Kidney (tissue), 14 donors: ENCODE data around the gene BPIFA2. TPM values are rescaled to one million over a fixed set of nuclear protein-coding genes. Genes with fewer than 3 reads are reported as not detected.

Source experiments
- DNase-seq, 5 donors: peaks; one replicate each; pipeline ENCODE4 v3.0.0-alpha.2; 2013 to 2020
- FAIRE-seq: peaks from 2 replicates; lab custom pipeline; 2012; peaks lifted over from hg19 to GRCh38; lab: Jason Lieb, UNC
- H3K27ac ChIP-seq, 2 donors: one replicate each; pipeline ENCODE4 v1.7.0; 2013; ENCODE audit warnings: low read depth in 2 of 2, low read length in 2 of 2, inconsistent platforms in 1 of 2
- H3K27me3 ChIP-seq: one replicate; pipeline ENCODE4 v1.7.1; 2013; ENCODE audit warnings: low read length, inconsistent platforms; ENCODE audit not compliant: control insufficient read depth, insufficient read depth
- H3K36me3 ChIP-seq, 3 donors: one replicate each; pipeline versions ENCODE4 v1.7.0 to v1.7.1; 2013; ENCODE audit warnings: low read length in 3 of 3, control low read depth in 1 of 3, inconsistent platforms in 1 of 3; ENCODE audit not compliant: insufficient read depth in 3 of 3, control insufficient read depth in 2 of 3
- H3K4me1 ChIP-seq, 3 donors: one replicate each; pipeline versions ENCODE4 v1.7.0 to v1.7.1; 2013; ENCODE audit warnings: low read length in 3 of 3, inconsistent platforms in 1 of 3, low read depth in 1 of 3; ENCODE audit not compliant: control insufficient read depth in 2 of 3, insufficient read depth in 2 of 3
- H3K4me3 ChIP-seq, 3 donors: one replicate each; pipeline versions ENCODE4 v1.7.0 to v1.8.1; 2013; ENCODE audit warnings: low read length in 3 of 3, control low read depth in 1 of 3, inconsistent platforms in 1 of 3
- H3K9ac ChIP-seq, 3 donors: one replicate each; pipeline versions ENCODE4 v1.7.0 to v1.7.1; 2013; ENCODE audit warnings: low read length in 3 of 3, control low read depth in 1 of 3, inconsistent platforms in 1 of 3
- H3K9me3 ChIP-seq, 3 donors: one replicate each; pipeline versions ENCODE4 v1.7.0 to v1.7.1; 2013; ENCODE audit warnings: low read length in 3 of 3, control low read depth in 1 of 3, inconsistent platforms in 1 of 3; ENCODE audit not compliant: control insufficient read depth in 2 of 3, insufficient read depth in 1 of 3
- intact Hi-C: fragments of 100-400 bp; cut with DNase I; formaldehyde crosslinking; loops from one replicate; pipeline ENCODE4 v1.11.1; 2022
- polyA plus RNA-seq: library from polyadenylated mRNA; stranded (reverse); fragments of 350-450 nt; fragmentation: Illumina TruSeq; extraction: RNeasy Lipid Tissue Mini Kit (QIAGEN cat#74804); gene quantifications from one replicate; pipeline ENCODE4 v1.2.3, GENCODE V29; 2014; ENCODE audit warnings: low read depth, low replicate concordance; ENCODE audit not compliant: insufficient read depth
- total RNA-seq: library from RNA; stranded (reverse); fragmentation: NEBNext Ultra II Directional; extraction: Animal tissue kit (Norgen Biotek cat#: 25700); gene quantifications from one replicate; pipeline ENCODE4 v1.2.1, GENCODE V29; 2021
- TF ChIP-seq, protein P1 (sequence below): IDR thresholded peaks from 3 replicates; pipeline ENCODE4 v1.5.1; 2012; ENCODE audit warnings: mild to moderate bottlenecking, moderate library complexity, borderline replicate concordance; ENCODE audit not compliant: insufficient read depth; ENCODE audit errors: extremely low read depth
- donor health status: control.
- donor health status: control.
- donor health status: control.
- donor health status: control.
- donor health status: control.
- donor health status: DM: yes; HTN: yes; CAD: no.
- donor health status: Normal renal cell carcinoma (clear cell type).

Gene BPIFA2
- total and polyA plus RNA-seq, 2 donors from 2014 or later, result 0.54 TPM; not detected in 1

DNA sequence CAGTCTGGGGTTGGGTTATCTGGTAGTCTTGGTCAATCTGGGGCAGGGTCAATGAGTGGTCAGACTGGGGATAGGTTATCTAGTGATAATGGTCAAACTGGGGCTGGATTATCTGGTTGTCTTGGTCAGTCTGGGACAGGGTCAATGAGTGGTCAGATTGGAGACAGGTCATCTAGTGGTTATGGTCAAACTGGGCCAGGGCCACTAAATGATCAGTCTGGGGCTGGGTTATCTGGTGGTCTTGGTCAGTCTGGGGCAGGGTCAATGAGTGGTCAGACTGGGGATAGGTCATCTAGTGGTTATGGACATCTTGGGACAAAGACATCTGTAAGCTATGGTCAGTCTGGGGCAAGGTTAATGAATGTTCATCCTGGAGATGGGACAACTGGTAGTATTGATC, 28.5 kb upstream of the BPIFA2 start:
- no peaks in the 10 kb centered on the region for H3K27me3 ChIP-seq
- H3K4me3 ChIP-seq, result no peak overlapping the region
- intact Hi-C loops, result no loop called here
- H3K4me1 ChIP-seq, result no peaks in the 10 kb centered on the region
- H3K27ac ChIP-seq, result no peak overlapping the region
- H3K9ac ChIP-seq, result no peak overlapping the region
- TF ChIP-seq, protein P1, sequence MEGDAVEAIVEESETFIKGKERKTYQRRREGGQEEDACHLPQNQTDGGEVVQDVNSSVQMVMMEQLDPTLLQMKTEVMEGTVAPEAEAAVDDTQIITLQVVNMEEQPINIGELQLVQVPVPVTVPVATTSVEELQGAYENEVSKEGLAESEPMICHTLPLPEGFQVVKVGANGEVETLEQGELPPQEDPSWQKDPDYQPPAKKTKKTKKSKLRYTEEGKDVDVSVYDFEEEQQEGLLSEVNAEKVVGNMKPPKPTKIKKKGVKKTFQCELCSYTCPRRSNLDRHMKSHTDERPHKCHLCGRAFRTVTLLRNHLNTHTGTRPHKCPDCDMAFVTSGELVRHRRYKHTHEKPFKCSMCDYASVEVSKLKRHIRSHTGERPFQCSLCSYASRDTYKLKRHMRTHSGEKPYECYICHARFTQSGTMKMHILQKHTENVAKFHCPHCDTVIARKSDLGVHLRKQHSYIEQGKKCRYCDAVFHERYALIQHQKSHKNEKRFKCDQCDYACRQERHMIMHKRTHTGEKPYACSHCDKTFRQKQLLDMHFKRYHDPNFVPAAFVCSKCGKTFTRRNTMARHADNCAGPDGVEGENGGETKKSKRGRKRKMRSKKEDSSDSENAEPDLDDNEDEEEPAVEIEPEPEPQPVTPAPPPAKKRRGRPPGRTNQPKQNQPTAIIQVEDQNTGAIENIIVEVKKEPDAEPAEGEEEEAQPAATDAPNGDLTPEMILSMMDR, result no peak
- FAIRE-seq (no peak), DNase-seq (no peak)
- H3K36me3 ChIP-seq, result no peaks in the 10 kb centered on the region
- H3K9me3 ChIP-seq, result peaks cover 0 to 12% (median 0%) of the 10 kb centered on the region in 3 donors

DNA sequence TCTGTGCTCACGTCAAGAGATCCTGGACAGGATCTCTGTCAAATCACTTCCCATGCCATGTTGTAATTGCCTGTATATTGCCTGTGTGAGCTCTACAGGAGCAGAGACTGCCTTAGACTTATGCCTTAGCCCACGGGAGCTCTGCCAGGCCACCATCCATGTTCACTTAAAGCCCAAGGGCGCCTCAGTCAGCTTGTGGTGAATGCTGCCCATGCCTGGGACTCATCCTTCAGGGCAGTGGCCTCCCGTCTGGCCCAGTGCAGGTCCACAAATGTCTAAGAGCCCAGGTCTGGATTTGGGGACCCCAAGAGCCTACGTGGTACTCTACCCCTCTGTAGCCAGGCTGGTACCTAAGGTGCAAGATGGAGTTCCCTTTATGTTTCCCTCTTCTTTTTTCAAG, 22.4 kb upstream of the BPIFA2 start:
- Histone ChIP-seq H3K27ac (no peak overlapping the region), H3K9ac (no peak overlapping the region), H3K9me3 (peaks cover 0 to 6% (median 0%) of the 10 kb centered on the region in 3 donors), H3K27me3 (no peaks in the 10 kb centered on the region), H3K36me3 (no peaks in the 10 kb centered on the region), H3K4me1 (no peaks in the 10 kb centered on the region), H3K4me3 (no peak overlapping the region)
- DNase-seq (no peak), FAIRE-seq (no peak)
- TF ChIP-seq, protein P1, result no peak
- intact Hi-C loops, result no loop called here

DNA sequence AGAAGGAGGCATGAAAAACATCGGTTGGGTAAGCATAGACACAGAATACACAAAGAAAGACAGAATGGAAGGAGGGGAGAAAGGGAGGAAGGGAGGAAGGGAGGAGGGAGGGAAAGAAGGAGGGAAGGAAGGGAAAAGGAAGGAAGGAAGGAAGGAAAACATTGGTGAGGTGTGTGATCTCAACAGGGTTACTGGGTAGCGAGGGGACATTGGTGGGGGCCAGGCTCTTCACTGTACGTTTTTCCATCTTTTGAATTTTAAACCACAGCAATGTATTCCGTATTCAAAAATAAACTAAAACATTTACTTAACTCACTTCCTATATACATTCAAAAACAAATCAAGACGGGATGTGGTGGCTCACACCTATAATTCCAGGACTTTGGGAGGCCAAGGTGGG, 20.7 kb upstream of the BPIFA2 start:
- intact Hi-C loops, result no loop called here
- H3K9ac ChIP-seq, result no peak overlapping the region
- no peak for FAIRE-seq

DNA sequence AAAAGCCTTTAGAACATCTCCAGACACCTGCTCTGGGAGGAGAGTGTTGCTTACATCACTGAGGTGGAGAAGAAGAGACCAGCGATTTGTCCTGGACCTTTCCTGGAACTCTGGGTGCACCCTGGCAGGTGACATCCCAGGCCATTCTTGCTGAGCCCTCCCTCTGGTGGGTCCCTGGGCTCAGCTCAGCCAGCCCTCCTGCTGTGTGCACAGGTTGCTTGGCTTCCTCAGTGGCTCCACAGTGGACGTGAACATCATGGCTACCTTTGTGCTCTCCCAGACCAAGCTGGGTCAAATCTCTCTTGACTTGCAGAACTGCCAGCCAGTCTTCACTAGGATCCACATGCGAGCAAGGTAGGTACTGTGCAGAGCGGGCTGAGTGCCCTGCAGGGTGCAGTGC, 19.9 kb upstream of the BPIFA2 start:
- FAIRE-seq (no peak), DNase-seq (no peak)
- no peak overlapping the region for H3K9ac ChIP-seq
- H3K27ac ChIP-seq, result no peak overlapping the region
- H3K27me3 ChIP-seq, result no peaks in the 10 kb centered on the region
- TF ChIP-seq, protein P1, result no peak
- no peak overlapping the region for H3K4me3 ChIP-seq
- H3K4me1 ChIP-seq, result no peaks in the 10 kb centered on the region
- peaks cover 0 to 3% (median 0%) of the 10 kb centered on the region in 3 donors for H3K9me3 ChIP-seq
- intact Hi-C loops, result no loop called here
- no peaks in the 10 kb centered on the region for H3K36me3 ChIP-seq

More for the DNA sequence above, 20.7 kb upstream of the BPIFA2 start:
- no peak for DNase-seq
- Histone ChIP-seq H3K27ac (no peak overlapping the region), H3K27me3 (no peaks in the 10 kb centered on the region), H3K4me3 (no peak overlapping the region), H3K36me3 (no peaks in the 10 kb centered on the region), H3K9me3 (peaks cover 0 to 6% (median 0%) of the 10 kb centered on the region in 3 donors), H3K4me1 (no peaks in the 10 kb centered on the region)
- TF ChIP-seq, protein P1, result no peak
